HL-60/S4 treated with retinoic acid at 250 ng/mL for 4 days and 3 days (cell line): Measurements from ENCODE around the gene USO1.
"Not testable (repeated sequence)": the region's sequence is repeated elsewhere in the genome, so short reads cannot be mapped to it uniquely, and the experiment has no call there.

ENCODE experiments used
- in situ Hi-C: fragments of 300-500 bp; cut with MboI; formaldehyde crosslinking; loops from 2 replicates; pipeline ENCODE4 v1.7.0; 2022; ENCODE audit warnings: low sequenced_read_pairs

The USO1 gene, protein sequence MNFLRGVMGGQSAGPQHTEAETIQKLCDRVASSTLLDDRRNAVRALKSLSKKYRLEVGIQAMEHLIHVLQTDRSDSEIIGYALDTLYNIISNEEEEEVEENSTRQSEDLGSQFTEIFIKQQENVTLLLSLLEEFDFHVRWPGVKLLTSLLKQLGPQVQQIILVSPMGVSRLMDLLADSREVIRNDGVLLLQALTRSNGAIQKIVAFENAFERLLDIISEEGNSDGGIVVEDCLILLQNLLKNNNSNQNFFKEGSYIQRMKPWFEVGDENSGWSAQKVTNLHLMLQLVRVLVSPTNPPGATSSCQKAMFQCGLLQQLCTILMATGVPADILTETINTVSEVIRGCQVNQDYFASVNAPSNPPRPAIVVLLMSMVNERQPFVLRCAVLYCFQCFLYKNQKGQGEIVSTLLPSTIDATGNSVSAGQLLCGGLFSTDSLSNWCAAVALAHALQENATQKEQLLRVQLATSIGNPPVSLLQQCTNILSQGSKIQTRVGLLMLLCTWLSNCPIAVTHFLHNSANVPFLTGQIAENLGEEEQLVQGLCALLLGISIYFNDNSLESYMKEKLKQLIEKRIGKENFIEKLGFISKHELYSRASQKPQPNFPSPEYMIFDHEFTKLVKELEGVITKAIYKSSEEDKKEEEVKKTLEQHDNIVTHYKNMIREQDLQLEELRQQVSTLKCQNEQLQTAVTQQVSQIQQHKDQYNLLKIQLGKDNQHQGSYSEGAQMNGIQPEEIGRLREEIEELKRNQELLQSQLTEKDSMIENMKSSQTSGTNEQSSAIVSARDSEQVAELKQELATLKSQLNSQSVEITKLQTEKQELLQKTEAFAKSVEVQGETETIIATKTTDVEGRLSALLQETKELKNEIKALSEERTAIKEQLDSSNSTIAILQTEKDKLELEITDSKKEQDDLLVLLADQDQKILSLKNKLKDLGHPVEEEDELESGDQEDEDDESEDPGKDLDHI

DNA sequence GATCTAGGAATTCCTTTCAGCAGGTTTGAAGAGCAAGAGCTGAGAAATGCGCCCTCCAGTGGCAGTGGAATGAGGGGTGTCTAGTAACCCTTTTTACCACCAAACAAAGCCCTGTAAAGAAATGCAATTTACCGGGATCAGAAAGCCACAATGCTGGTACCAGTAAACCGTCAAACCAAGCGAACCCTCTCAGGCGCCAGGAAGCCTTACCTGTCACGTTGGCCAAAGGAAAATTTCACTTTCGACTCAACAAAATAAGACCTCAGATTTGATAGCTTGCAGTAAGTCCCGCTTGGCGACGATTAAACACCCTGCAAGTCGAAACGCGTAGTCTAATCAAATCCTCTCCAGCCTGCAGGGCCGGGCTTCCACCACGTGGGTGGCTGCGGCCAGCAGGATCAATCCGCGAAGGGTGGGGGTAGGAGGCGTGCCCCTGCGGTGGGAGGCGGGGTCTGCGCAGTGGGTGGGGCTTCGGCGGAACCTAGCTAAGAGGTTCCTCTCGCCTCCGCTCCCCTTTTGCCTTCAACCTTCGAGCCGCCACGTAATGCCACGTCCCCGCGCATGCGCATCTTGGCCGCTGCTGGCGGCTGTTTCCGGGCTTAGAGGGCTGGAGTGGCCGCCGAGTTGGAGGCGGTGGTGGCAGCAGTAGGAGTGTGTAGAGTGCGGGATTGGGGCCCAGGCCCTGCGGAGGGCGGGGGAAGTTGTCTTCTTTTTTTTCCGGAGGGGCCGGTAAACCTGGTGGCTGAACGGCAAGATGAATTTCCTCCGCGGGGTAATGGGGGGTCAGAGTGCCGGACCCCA is at the start of gene USO1:
USO1 (plus strand) TSS at position 512 of the 801 bp plus-strand sequence; CDS start at position 755, 243 bp downstream.
- in situ Hi-C loops, result no loop called here

DNA sequence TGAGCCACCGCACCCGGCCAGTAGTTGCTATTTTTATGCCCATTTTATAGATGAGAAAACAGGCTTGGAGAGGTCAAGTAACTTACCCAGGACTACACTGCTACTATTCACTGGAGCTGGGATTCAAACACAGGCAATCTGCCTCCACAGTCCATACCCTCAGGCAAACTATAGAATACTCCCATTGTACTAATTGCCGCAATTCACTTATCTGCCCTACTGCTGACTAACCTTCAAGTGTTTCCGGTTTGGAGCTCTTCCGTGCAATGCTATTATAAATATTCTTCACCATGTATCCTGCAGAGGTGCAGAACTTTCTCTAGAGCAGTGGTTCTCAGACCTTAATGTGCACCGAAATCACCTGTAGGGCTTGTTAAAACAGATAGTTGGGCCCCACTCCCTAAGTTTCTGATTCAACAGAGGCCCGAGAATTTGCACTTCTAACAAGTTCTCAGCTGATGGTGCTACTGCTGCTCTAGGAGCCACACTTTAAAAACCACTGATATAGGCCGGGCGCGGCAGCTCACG is 49.3 kb upstream of the USO1 start:
- in situ Hi-C loops, result no loop called here

DNA sequence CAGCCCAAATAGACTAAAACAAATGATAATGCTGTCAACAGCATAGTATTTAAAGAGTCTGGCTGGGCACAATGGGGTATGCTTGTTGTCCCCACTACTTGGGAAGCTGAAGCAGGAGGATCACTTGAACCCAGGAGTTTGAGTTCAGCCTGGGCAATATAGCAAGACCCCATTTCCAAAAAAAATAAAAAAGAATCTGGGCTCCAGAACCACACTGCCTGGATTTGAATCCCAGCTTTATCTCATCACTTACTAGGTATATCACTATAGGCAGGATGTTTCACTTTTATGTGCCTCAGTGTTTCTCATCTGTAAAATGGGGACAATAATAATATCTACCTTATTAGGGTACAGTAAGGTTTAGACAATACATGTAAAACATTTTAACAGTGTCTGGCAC is 45.9 kb upstream of the USO1 start:
- in situ Hi-C loops, result no loop called here

DNA sequence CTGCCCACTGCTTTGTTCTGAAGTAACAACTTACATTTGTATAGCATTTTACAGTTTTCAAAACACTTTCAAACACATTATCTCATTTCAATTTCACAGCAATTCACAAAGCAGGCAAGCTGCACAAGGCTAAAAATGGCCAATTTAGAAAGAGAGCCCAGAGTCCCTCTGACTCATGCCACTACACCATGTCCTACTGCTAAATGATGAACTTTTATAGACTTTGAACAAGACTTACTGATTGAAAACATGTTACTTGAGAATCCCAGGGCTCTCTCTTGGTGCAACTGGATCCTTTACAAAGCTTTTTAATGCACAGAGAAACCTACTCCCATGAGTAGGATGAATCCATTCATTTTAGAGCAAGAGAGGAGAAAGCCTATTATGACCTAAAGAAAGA is 45.4 kb upstream of the USO1 start:
- in situ Hi-C loops, result no loop called here

DNA sequence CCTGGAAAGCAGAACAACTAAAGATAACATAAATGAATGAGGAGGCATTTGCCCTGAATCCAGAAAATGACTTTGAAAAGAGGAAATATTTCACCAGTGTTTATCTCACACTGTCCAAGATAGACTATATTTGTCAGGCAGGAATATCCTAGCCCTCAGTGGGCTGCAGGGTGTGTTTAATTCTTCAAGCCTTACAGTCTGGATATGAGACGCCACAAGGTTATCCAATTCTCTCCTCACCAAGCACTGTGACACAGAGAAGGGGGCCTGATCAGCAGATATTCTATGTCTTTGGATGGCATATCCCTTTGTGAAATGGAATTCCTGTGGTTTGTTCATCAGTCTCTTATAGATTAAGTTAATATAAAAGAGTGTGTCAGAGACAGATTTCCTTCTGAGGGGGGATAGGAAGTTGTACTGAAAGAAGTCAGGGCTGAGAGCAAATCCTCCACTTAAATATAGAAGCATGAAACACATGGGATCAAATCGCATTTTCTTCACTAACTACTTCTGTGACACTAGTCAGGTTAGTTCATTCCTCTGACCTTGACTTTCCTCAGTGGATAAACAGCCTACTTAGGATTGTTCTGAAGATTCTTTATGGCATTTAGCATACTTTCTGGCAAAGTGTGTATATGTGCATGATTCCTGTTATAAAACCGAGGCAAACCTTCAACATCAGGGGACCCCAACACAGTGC is 44.4 kb upstream of the USO1 start:
- in situ Hi-C loops, result no loop called here

DNA sequence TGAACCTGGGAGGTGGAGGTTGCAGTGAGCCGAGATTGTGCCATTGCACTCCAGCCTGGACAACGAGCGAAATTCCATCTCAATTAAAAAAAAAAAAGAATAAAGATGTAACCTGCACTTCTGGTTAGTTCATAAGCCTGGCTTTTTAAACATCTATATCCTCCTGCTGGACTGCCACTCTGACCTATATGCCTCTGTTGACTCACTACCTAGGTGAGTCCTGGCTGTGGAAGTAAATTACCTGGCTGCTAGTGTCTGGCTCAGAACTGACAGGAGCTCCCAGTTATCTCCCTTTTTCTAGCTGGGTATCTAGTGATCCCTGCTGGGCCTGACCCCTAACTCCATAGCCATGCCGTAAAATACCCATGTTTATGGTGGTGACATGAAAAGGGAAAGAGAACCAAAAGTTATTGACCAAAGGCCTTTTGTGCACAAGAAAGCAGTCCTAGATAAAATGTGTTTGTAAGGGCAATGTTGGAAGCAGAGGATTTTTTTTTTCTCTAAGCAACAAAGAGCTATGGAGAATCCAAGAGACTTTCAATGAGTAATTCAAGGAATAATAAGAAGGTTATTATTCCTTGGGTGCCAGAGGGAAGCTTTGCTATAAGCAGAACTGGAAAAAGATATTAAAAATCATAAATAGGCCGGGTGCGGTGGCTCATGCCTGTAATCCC is 40.8 kb upstream of the USO1 start:
- in situ Hi-C loops, result no loop called here

DNA sequence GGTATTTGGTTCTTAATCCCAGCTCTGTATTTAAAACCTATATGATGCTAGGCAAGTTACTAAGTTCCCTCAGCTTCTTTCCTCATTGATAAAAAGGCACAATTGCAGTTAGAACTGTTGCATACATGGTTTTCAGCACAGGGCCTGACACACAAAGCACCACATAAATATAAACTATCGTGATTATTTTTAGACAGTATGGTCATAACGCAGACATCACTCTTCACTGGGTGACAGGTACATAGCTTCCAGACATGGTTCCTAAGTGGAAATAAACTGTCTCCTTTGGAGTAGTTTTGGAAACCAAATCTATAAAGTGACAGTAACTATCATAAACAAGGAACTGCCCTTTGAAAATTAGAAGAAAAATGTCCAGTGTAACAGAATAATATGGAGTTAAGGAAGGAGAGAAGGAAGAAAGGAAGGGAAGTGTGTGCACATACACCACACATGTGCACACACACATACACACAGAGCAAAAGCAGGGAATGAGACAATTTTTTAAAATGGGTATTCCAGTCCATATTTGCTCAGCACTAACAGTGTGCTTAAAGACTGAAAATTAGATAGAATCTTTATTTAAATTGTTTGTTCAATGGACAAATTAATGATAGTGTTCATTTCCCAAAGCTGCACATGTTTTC is 38.7 kb upstream of the USO1 start:
- in situ Hi-C loops, result no loop called here

DNA sequence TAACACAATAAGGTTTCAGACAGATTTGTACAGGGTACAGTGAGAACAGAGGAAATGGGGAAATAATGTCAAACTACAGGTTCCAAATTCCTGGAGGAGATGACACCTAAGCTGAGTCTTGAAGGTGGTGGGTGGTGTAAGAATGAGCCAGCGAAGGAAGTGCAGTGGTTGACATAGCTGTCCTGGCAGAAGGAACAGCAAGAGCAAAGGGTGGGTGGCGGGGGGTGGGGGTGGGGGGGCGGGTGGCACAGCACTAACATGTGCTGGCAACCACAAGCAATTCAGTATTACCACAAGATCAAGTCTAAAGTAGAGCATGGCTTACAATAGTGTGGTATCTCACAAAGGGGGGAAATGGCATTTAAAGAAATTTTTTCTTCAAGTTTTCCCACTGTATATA is 38.0 kb upstream of the USO1 start:
- in situ Hi-C loops, result no loop called here

DNA sequence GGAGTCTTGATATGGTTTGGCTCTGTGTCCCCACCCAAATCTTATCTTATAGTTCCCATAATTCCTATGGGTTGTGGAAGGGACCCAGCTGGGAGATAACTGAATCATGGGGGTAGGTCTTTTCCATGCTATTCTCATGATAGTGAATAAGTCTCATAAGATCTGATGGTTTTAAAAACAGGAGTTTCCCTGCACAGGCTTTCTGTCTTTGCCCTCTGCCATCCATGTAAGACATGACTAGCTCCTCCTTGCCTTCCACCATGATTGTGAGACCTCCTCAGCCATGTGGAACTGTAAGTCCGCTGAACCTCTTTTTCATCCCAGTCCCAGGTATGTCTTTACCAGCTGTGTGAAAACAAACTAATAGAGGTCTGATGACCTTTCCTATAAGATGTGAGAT is 37.3 kb upstream of the USO1 start:
- in situ Hi-C loops, result not testable (repeated sequence)

DNA sequence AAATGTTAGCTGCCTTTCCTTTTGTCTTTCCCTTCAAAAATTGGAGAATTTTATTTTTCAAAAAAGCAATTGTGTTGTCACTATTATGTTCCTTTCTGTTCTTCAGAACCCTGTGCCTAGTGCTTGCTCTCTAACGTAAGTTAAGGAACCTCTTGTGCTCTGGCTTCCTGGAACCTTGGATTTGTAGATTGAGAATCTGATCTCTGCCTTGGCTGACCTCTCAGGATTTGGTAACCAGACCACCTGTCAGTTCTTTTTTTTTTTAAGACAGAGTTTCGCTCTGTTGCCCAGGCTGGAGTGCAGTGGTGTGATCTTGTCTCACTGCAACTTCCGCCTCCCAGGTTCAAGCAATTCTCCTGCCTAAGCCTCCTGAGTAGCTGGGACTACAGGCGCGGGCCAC is 32.3 kb upstream of the USO1 start:
- in situ Hi-C loops, result not testable (repeated sequence)

DNA sequence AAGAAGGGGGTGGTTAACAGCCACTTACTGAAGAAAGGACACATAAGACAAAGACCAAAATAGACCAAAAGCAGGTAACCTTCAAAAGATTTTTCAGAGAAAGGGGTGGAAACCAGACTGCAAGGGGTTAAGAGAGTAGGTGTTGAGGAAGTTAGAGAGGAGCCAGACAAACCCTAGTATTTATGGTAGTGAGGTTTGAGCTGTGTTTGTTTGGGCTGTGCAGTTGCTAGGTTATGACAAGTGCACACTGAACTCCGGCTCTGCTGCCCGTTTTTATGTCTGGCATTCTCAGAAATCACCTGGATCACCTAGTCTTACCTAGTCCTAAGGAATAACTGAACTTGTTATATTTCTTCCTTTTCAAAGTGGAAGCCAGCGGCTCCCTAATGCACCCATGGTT is 28.3 kb upstream of the USO1 start:
- in situ Hi-C loops, result no loop called here

DNA sequence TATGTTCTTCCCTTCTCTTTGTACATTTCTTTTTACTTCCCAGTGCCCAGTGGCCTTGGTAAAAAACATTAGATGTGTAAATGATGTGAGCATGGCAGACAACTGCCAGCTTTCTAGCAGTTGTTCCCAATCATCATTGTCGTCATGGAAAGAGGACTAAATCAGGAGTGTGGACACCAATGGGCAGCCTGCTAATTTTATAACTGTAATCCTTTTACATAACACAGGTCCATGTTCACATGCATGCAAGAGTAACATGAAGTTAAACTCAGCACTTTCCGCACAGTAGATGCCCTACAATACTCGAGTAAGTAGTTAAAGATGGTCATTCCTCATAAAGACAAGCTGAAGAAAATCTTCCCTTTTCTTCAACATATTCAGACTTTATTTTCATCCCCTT is 27.8 kb upstream of the USO1 start:
- in situ Hi-C loops, result no loop called here

DNA sequence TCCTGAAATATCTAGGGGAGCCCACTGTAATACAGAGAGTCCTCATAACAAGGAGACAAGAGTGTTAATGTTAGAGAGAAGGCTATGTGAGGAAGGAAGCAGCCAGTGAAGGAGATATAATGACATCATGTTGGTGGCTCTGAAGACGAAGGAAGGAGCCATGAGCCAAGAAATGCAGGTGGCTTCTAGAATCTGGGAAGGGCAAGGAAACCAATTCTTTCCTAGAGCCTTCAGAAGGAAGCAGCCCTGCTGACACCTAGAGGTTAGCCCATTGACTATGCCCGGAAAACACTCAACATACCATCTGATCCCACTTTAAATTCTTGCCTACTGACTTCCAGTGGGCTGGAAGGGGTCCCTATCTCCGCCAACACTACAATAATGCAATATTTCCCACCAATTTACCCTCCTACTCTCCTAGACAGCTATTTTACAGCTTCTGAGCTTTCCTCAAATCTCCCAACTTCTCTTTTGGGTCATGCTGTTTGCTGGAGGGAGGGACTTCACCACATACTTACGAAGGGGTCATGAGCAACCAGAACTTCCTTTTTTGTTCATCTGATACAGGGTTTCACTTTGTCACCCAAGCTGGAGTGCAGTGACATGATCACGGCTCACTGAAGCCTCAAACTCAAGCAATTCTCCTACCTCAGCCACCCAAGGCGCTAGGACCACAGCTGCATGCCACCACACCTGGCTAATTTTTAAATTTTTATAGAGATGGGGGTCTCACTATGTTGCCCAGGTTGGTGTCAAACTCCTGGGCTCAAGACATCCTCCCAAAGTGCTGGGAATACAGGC is 26.0 kb upstream of the USO1 start:
- in situ Hi-C loops, result no loop called here

DNA sequence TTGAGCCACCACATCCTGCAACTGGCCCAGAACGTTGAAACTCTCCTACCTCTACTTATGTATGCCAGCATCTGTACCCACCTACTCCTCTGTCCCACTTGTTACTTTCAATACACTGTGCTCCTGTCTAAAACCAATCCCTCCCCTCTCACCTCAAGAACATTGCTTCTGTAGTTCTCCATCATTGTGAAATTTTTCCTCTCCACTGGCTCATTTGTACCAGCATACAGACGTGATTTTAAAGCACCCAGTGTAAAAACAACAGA is 25.5 kb upstream of the USO1 start:
- in situ Hi-C loops, result no loop called here

DNA sequence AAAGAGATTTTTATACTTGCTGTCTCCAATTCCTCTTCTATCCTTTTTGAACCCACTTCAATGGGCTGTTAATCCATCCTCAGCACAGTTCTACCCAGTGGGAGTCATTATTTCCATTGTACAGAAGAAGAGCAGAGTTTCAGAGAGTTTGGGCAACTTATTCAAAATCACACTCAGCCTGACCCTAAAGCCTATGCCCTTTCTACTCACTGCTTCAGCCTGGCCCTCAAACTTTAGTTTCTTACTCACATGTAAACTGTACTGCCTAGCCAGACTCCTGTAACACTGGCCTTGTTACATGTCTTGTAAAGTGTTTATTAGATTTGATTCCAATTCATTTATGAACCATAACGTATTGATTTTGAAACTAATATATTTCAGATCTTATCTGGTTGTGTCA is 25.1 kb upstream of the USO1 start:
- in situ Hi-C loops, result no loop called here

DNA sequence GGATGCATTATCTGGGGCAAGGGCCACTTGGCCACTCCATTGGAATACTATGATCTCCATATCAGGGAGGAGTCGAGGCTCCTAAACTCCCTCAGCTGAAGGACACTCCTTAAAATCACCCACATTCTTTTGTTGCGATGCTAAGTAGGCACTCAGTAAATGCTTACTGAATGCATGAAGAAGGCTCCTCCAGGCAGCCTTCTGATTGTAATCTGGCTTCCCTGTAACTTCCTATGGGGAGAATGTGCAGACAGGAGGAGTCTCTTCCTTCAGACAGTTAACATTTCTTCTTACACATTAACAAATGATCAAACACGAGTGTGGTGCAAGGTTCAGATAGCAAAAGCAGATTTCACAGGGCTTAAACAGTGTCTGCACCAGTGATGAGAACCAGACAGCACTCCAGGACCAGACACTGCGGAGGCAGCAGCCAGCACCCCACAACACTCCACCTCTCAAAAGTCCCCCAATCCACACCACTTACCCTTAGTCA is 21.4 kb upstream of the USO1 start:
- in situ Hi-C loops, result no loop called here

DNA sequence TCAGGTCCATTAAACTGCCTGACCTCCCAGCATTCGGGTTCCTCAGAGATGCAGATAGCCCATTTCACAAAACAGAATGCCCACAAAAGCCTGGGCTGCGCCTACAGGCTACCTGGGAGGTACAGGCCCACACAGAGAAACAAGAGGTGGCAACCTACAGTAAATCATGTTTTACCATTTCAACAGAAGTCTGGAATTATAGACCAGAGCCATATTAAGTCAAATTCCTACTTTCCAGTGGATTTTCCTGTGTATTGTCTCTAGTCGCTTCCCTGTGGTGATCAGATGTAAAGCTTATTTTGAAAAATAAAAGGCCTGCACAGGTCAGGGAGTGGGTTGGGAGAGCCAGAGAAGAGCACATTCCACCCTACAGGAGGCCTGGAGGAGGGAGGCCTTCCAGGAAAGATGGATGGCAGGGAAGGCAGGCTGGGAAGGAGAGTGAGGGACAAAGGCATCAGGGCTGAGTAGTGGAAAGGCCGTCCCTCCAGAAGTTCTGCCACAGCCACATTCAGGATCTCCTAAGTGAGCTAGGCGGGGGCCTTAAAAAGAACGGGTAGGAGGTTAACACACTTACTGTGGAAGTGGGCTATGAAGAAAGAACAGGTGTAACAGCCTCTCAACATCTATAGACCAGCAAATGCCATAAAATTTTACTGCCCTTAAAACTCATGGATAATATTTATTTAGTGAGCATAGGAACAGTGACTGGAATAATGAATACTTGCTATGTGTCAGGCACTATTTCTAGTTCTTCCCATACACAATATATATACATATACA is 19.0 kb upstream of the USO1 start:
- in situ Hi-C loops, result no loop called here

DNA sequence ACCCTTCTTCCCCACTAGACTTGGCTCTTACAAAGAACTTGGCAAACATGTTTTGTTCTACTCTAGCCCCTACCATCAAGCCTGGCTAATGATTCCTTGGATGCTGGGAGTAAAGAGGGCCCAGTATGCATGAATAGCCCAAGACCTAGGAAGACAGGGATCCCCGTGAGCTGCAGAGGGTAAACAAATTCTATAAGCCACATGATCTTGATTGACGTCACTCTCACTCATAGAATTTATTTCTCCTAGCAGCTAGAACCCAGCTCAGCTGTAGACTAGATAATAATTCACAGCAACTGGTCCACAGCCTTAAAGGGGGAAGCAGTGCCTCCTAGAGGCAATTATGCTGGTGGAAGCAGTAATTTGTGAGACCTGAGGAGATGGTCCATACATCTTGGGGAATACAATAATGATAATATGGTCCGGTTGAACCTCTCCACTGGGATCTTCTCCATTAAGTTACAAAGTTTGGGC is 16.1 kb upstream of the USO1 start:
- in situ Hi-C loops, result no loop called here
